Measurements from ENCODE around the gene LMAN1.

DNA sequence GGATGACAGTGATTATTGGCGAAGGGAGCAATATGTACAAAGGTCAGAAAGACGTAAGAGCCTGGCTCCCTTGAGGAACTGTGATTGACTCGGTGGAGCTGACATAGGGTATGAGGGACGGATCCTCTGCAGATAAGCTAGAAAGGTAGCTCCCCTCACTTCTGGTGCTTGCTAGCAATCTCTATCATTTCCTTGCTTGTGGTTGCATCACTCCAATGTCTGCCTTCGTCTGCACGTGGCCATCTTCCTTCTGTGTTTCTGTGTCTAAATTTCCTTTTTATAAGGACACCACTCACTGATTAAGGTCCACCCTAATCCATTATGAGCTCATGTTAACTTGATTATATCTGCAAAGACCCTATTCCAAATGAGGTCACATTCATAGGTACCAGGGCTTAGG lies 22.9 kb upstream of the LMAN1 start:
- TF ChIP-seq POLR2AphosphoS5 (IDR thresholded peaks at IDR 0.05; ENCODE audit: low read depth, low read length), result no peak
- TF ChIP-seq TAF1 (IDR thresholded peaks at IDR 0.05; ENCODE audit: borderline replicate concordance, insufficient read depth, low read length), result no peak
- TF ChIP-seq, protein P1, sequence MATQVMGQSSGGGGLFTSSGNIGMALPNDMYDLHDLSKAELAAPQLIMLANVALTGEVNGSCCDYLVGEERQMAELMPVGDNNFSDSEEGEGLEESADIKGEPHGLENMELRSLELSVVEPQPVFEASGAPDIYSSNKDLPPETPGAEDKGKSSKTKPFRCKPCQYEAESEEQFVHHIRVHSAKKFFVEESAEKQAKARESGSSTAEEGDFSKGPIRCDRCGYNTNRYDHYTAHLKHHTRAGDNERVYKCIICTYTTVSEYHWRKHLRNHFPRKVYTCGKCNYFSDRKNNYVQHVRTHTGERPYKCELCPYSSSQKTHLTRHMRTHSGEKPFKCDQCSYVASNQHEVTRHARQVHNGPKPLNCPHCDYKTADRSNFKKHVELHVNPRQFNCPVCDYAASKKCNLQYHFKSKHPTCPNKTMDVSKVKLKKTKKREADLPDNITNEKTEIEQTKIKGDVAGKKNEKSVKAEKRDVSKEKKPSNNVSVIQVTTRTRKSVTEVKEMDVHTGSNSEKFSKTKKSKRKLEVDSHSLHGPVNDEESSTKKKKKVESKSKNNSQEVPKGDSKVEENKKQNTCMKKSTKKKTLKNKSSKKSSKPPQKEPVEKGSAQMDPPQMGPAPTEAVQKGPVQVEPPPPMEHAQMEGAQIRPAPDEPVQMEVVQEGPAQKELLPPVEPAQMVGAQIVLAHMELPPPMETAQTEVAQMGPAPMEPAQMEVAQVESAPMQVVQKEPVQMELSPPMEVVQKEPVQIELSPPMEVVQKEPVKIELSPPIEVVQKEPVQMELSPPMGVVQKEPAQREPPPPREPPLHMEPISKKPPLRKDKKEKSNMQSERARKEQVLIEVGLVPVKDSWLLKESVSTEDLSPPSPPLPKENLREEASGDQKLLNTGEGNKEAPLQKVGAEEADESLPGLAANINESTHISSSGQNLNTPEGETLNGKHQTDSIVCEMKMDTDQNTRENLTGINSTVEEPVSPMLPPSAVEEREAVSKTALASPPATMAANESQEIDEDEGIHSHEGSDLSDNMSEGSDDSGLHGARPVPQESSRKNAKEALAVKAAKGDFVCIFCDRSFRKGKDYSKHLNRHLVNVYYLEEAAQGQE (IDR thresholded peaks at IDR 0.05; ENCODE audit: insufficient read depth in 1 of 2, low read depth in 2 of 2, low read length in 2 of 2), result no peak

All from PFSK-1 (cell line).